ENCODE data around the gene RXYLT1. TPM values are rescaled to one million over a fixed set of nuclear protein-coding genes. Genes with fewer than 3 reads are reported as not detected.
A peak's percentile ranks its signal among the peaks of the same experiment; 100 is the strongest.

The RXYLT1 gene
- total RNA-seq, 4 donors from 2014 or later, result 8.3 to 19.8 (median 12.7) TPM

DNA sequence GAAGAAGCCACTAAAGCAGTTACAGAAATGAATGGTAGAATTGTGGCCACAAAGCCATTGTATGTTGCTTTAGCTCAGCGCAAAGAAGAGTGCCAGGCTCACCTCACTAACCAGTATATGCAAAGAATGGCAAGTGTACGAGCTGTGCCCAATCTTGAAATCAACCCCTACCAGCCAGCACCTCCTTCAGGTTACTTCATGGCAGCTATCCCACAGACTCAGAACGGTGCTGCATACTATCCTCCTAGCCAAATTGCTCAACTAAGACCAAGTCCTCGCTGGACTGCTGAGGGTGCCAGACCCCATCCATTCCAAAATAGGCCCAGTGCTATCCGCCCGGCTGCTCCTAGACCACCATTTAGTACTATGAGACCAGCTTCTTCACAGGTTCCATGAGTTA lies 43.3 kb downstream of the RXYLT1 start:
- H3K27me3 ChIP-seq, result no peaks in the 10 kb centered on the region
- intact Hi-C loops (cut with DNase I), result no loop called here
- H3K27ac ChIP-seq (replicated peaks in 1 of 4), result no peak overlapping the region
- no peak for DNase-seq (ENCODE audit: extremely low spot score)
- no peak overlapping the region for H3K4me3 ChIP-seq
- H3K9me3 ChIP-seq, result peaks cover 0 to 7% (median 0%) of the 10 kb centered on the region in 4 donors
- TF ChIP-seq, protein P1, sequence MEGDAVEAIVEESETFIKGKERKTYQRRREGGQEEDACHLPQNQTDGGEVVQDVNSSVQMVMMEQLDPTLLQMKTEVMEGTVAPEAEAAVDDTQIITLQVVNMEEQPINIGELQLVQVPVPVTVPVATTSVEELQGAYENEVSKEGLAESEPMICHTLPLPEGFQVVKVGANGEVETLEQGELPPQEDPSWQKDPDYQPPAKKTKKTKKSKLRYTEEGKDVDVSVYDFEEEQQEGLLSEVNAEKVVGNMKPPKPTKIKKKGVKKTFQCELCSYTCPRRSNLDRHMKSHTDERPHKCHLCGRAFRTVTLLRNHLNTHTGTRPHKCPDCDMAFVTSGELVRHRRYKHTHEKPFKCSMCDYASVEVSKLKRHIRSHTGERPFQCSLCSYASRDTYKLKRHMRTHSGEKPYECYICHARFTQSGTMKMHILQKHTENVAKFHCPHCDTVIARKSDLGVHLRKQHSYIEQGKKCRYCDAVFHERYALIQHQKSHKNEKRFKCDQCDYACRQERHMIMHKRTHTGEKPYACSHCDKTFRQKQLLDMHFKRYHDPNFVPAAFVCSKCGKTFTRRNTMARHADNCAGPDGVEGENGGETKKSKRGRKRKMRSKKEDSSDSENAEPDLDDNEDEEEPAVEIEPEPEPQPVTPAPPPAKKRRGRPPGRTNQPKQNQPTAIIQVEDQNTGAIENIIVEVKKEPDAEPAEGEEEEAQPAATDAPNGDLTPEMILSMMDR (IDR thresholded peaks at IDR 0.05), result no peak
- TF ChIP-seq POLR2A (IDR thresholded peaks at IDR 0.05; ENCODE audit: low read depth), result no peak
- TF ChIP-seq POLR2AphosphoS5 (IDR thresholded peaks at IDR 0.05), result no peak
- TF ChIP-seq EP300 (IDR thresholded peaks at IDR 0.05), result no peak
- 92% methylated on average over 6 of the region's 6 CpGs for WGBS
- peaks cover 0 to 10% (median 7%) of the 10 kb centered on the region in 4 donors for H3K4me1 ChIP-seq
- no peaks in the 10 kb centered on the region for H3K36me3 ChIP-seq

DNA sequence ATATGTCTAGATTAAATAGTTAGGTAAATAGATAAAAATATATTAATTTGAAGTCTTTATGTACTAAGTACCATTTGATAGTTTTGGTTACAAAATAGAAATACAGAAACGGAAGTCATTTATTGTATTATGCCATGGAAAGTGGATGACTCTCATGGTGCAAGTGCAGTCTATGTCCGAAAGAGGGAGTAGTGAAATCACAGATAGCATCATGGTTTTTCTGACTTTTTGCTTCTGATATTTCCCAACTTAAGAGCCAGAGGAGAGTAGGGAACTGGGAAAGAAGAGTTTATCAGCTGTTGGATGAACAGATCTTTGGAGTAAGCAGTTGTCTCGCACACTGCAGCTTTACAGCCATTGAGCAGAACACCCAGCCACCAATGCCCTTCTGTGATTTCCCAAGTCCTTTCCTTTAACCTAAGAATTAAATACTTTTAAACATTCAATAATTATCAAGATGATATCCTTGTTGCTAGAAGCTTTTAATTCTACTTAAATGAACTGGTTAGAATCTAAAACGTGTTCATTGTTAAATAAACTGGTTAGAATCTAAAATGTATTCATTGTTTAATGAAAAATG lies 46.4 kb downstream of the RXYLT1 start:
- no peak for DNase-seq (ENCODE audit: extremely low spot score)
- H3K4me3 ChIP-seq, result no peak overlapping the region
- 35% methylated on average over 4 of the region's 4 CpGs for WGBS
- no peaks in the 10 kb centered on the region for H3K27me3 ChIP-seq
- intact Hi-C loops (cut with DNase I), result no loop called here
- peaks cover 0 to 7% (median 0%) of the 10 kb centered on the region in 4 donors for H3K9me3 ChIP-seq
- H3K36me3 ChIP-seq, result no peaks in the 10 kb centered on the region
- H3K27ac ChIP-seq (replicated peaks in 1 of 4), result no peak overlapping the region
- TF ChIP-seq, protein P1 (IDR thresholded peaks at IDR 0.05), result peak; percentile 64 to 71 (median 69)
- TF ChIP-seq EP300 (IDR thresholded peaks at IDR 0.05) (no peak), POLR2AphosphoS5 (IDR thresholded peaks at IDR 0.05) (no peak), POLR2A (IDR thresholded peaks at IDR 0.05; ENCODE audit: low read depth) (no peak)
- H3K4me1 ChIP-seq, result peaks cover 0 to 10% (median 7%) of the 10 kb centered on the region in 4 donors

DNA sequence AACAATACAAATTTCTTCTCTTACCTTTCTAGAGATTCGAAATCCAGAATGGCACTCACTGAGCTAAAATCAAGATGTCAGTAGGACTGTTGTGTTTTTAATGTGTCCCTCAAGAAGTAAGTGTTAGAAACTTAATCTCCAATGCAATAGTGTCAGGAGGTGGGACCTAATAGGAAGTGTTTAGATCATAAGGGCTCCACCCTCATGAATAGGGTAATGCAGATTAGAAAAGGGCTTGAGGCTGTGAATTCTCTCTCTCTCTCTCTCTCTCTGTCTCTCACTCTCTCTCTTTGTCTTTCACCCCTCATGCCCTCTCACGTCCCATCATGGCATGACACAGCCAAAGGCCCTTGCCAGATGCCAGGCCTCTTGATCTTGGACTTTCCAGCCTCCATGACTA lies 49.2 kb downstream of the RXYLT1 start:
- WGBS, result 91% methylated on average over 2 of the region's 2 CpGs
- Histone ChIP-seq H3K4me3 (no peak overlapping the region), H3K9me3 (peaks cover 0 to 7% (median 0%) of the 10 kb centered on the region in 4 donors), H3K27ac (replicated peaks in 1 of 4) (no peak overlapping the region), H3K27me3 (no peaks in the 10 kb centered on the region), H3K4me1 (no peaks in the 10 kb centered on the region), H3K36me3 (no peaks in the 10 kb centered on the region)
- intact Hi-C loops (cut with DNase I), result no loop called here
- DNase-seq (ENCODE audit: extremely low spot score), result no peak
- TF ChIP-seq, protein P1 (IDR thresholded peaks at IDR 0.05), result no peak
- TF ChIP-seq POLR2A (IDR thresholded peaks at IDR 0.05; ENCODE audit: low read depth), result no peak
- no peak for TF ChIP-seq POLR2AphosphoS5 (IDR thresholded peaks at IDR 0.05)
- no peak for TF ChIP-seq EP300 (IDR thresholded peaks at IDR 0.05)

DNA sequence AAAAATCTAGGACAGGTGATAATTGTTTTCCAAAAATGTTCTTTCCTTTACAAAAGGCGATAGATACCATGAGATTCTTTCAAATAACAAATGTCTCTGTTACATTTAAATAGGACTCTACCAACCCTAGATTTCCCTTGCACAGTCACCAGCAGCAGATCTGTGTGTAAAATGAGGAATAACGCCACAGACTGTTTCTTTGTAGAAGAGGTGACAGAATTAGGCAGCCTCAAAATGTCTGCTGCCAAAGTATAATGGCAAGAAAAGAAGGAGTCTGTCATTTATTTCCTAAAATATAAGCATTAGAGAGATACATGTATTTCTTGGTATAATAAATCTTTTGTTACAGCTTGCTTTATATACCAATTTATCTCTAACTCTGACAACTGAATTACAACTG lies 56.3 kb downstream of the RXYLT1 start:
- intact Hi-C loops (cut with DNase I), result no loop called here
- H3K36me3 ChIP-seq, result no peaks in the 10 kb centered on the region

More for the DNA sequence above, 56.3 kb downstream of the RXYLT1 start:
- TF ChIP-seq POLR2A (IDR thresholded peaks at IDR 0.05; ENCODE audit: low read depth) (no peak), EP300 (IDR thresholded peaks at IDR 0.05) (no peak), POLR2AphosphoS5 (IDR thresholded peaks at IDR 0.05) (no peak)
- TF ChIP-seq, protein P1 (IDR thresholded peaks at IDR 0.05), result no peak
- no peaks in the 10 kb centered on the region for H3K27me3 ChIP-seq
- no peak for DNase-seq (ENCODE audit: extremely low spot score)
- no peaks in the 10 kb centered on the region for H3K4me1 ChIP-seq
- H3K4me3 ChIP-seq, result no peak overlapping the region
- no peak overlapping the region for H3K27ac ChIP-seq (replicated peaks in 1 of 4)
- H3K9me3 ChIP-seq, result no peaks in the 10 kb centered on the region
- 70% methylated on average over 2 of the region's 2 CpGs for WGBS

All from esophagus muscularis mucosa (tissue), 4 donors.